GM12878 (cell line): ENCODE data around the gene FANCG. TPM values are rescaled to one million over a fixed set of nuclear protein-coding genes. Genes with fewer than 3 reads are reported as not detected.

Experiments used
- BCL11A ChIP-seq: IDR thresholded peaks from 2 replicates; pipeline ENCODE4 v1.6.1; 2011; ENCODE audit warnings: low read depth, low read length
- HDGF ChIP-seq: fragments of 450-650 bp; IDR thresholded peaks from 2 replicates; pipeline ENCODE4 v1.6.1; 2016; ENCODE audit warnings: antibody characterized with exemption
- JUNB ChIP-seq: IDR thresholded peaks from 2 replicates; pipeline ENCODE4 v1.6.1; 2016; ENCODE audit warnings: antibody characterized with exemption, mild to moderate bottlenecking
- NFYB ChIP-seq: IDR thresholded peaks from 2 replicates; pipeline ENCODE4 v1.6.1; 2011; ENCODE audit warnings: low read depth, mild to moderate bottlenecking, low read length, improper control_type of control experiment, moderate library complexity; ENCODE audit not compliant: insufficient read depth
- POU2F2 ChIP-seq: IDR thresholded peaks from 3 replicates; pipeline ENCODE4 v1.6.1; 2011; ENCODE audit warnings: low read depth, mild to moderate bottlenecking, low read length, borderline replicate concordance
- polyA plus RNA-seq, 11 experiments: library from polyadenylated mRNA; depleted of rRNA in 4 of 11; unstranded in 6 of 11; stranded (reverse) in 5 of 11; fragments of >200 nt; fragmentation: Nextera tagmentation in 4 of 11; fragmentation: Illumina TruSeq in 1 of 11; extraction: Ambion mirVana in 4 of 11; extraction: Trizol in 1 of 11; gene quantifications; 1 replicate in 1 of 11; 2 replicates in 10 of 11; pipeline versions ENCODE4 v1.2.1 to v1.2.3, GENCODE V29; 2011 to 2016; ENCODE audit warnings: inconsistent platforms in 2 of 11, missing spikeins in 2 of 11, low read depth in 1 of 11
- total RNA-seq, 4 experiments: library from RNA; depleted of rRNA in 3 of 4; stranded (reverse); fragments of >200 nt in 3 of 4; fragmentation: Illumina TruSeq in 1 of 4; extraction: Trizol in 1 of 4; gene quantifications; 2 replicates each; pipeline versions ENCODE4 v1.2.1 to v1.2.3, GENCODE V29; 2013 to 2021
- TF ChIP-seq, protein P1 (sequence below): fragments of 450-650 bp; IDR thresholded peaks from 2 replicates; pipeline ENCODE4 v1.6.1; 2016; ENCODE audit warnings: mild to moderate bottlenecking, moderate library complexity, borderline replicate concordance
- TF ChIP-seq, protein P2 (sequence below): fragments of 450-650 bp; IDR thresholded peaks from 2 replicates; pipeline ENCODE4 v1.6.1; 2017; ENCODE audit warnings: mild to moderate bottlenecking

FANCG gene
- total and polyA plus RNA-seq, 10 of the 15 experiments (the other 5 are each of a cell fraction or from before 2014, with no cell fraction given): 16.4 to 78.7 (median 45.4) TPM

DNA sequence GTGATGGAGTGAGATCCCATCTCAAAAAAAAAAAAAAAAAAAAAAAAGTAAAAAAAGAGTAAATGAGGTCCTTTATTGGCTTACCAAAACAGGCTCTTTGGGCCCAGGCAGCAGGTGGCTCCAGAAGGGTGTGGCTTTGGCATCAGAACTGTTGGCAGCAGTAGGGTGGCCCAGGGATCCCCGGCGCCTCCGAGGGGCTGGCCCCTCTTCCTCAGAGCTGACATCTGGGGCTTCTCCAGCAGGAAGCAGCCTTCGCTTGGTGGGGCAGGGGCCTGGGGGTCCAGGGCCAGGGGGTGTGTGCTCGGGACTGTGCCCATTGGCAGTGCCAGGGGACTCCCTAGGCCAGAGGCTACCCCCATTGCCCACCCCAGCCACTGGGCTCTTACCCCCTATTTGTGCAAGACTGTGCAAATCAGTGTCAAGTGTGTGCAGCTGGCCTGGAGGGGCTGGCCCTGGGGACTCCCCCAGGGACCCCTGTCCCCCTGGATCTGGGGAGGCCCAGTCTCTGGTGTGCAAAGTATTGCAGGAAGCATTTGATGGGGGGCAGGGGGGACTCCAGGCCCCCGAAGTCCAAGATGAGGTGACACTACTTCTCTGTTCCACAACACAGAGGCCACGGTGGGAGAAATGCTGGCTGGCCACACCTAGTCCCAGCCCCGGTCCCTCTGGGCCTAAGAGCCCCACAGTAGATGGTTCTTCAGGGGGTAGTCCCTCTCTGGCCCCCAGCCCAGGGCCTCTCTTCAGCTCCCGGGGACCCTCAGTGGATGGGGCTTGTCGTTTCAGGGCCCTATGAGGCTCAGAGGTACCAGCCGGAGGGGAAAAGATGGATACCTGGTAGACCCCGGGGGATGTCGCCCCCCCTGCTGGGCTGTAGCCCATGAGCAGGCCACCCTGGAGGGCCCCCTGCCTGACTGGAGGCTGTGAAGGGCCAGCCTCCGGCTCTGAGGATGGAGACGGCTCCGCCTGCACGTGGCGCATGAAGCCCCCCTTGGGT is 27.9 kb upstream of the FANCG start (continued):
- TF ChIP-seq, protein P1, sequence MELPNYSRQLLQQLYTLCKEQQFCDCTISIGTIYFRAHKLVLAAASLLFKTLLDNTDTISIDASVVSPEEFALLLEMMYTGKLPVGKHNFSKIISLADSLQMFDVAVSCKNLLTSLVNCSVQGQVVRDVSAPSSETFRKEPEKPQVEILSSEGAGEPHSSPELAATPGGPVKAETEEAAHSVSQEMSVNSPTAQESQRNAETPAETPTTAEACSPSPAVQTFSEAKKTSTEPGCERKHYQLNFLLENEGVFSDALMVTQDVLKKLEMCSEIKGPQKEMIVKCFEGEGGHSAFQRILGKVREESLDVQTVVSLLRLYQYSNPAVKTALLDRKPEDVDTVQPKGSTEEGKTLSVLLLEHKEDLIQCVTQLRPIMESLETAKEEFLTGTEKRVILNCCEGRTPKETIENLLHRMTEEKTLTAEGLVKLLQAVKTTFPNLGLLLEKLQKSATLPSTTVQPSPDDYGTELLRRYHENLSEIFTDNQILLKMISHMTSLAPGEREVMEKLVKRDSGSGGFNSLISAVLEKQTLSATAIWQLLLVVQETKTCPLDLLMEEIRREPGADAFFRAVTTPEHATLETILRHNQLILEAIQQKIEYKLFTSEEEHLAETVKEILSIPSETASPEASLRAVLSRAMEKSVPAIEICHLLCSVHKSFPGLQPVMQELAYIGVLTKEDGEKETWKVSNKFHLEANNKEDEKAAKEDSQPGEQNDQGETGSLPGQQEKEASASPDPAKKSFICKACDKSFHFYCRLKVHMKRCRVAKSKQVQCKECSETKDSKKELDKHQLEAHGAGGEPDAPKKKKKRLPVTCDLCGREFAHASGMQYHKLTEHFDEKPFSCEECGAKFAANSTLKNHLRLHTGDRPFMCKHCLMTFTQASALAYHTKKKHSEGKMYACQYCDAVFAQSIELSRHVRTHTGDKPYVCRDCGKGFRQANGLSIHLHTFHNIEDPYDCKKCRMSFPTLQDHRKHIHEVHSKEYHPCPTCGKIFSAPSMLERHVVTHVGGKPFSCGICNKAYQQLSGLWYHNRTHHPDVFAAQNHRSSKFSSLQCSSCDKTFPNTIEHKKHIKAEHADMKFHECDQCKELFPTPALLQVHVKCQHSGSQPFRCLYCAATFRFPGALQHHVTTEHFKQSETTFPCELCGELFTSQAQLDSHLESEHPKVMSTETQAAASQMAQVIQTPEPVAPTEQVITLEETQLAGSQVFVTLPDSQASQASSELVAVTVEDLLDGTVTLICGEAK: no peak
- TF ChIP-seq JUNB: no peak
- no peak for TF ChIP-seq NFYB
- TF ChIP-seq HDGF: no peak
- no peak for TF ChIP-seq POU2F2
- TF ChIP-seq BCL11A: no peak
- TF ChIP-seq, protein P2, sequence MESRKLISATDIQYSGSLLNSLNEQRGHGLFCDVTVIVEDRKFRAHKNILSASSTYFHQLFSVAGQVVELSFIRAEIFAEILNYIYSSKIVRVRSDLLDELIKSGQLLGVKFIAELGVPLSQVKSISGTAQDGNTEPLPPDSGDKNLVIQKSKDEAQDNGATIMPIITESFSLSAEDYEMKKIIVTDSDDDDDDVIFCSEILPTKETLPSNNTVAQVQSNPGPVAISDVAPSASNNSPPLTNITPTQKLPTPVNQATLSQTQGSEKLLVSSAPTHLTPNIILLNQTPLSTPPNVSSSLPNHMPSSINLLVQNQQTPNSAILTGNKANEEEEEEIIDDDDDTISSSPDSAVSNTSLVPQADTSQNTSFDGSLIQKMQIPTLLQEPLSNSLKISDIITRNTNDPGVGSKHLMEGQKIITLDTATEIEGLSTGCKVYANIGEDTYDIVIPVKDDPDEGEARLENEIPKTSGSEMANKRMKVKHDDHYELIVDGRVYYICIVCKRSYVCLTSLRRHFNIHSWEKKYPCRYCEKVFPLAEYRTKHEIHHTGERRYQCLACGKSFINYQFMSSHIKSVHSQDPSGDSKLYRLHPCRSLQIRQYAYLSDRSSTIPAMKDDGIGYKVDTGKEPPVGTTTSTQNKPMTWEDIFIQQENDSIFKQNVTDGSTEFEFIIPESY: no peak
